ENCODE results near the gene INSL3.

GRCh38 chr19:17830567-17831418, 9.5 kb upstream of the INSL3 start:
- TF ChIP-seq CTCF (conservative IDR thresholded peaks at IDR 0.05; ENCODE audit: low read depth, low read length) (no peak), EZH2 (IDR thresholded peaks at IDR 0.05; ENCODE audit: borderline replicate concordance, low read depth, low read length, poor library complexity, severe bottlenecking) (no peak)
